Mesenchymal stem cell (in vitro differentiated cells and primary cell): Measurements from ENCODE around the gene BHMT2.

Experiments
- DNase-seq: peaks from one replicate; pipeline ENCODE4 v3.0.0-alpha.2; 2013
- H2AFZ ChIP-seq: one replicate; pipeline ENCODE4 v1.6.1; 2013; ENCODE audit warnings: low read depth, mild to moderate bottlenecking, control low read depth, inconsistent platforms, low read length, moderate library complexity
- H2AK5ac ChIP-seq: 2 replicates; pipeline ENCODE4 v1.6.1; 2013; ENCODE audit warnings: low read length, moderate library complexity, mild to moderate bottlenecking, inconsistent platforms; ENCODE audit not compliant: severe bottlenecking
- H2BK120ac ChIP-seq: one replicate; pipeline ENCODE4 v1.6.1; 2013; ENCODE audit warnings: low read depth, mild to moderate bottlenecking, inconsistent platforms, low read length, moderate library complexity
- H2BK12ac ChIP-seq, 2 experiments: one replicate each; pipeline ENCODE4 v1.6.1; 2013; ENCODE audit warnings: inconsistent platforms in 2 of 2, low read length in 2 of 2, mild to moderate bottlenecking in 2 of 2, moderate library complexity in 2 of 2, control low read depth in 1 of 2
- H2BK15ac ChIP-seq: one replicate; pipeline ENCODE4 v1.6.1; 2013; ENCODE audit warnings: mild to moderate bottlenecking, low read depth, inconsistent platforms; ENCODE audit not compliant: poor library complexity, severe bottlenecking
- H2BK5ac ChIP-seq: 2 replicates; pipeline ENCODE4 v1.6.1; 2013; ENCODE audit warnings: low read depth, mild to moderate bottlenecking, low read length, control low read depth, inconsistent platforms; ENCODE audit not compliant: poor library complexity, severe bottlenecking
- H3K14ac ChIP-seq, 2 experiments: one replicate each; pipeline ENCODE4 v1.6.1; 2013; ENCODE audit warnings: inconsistent platforms in 2 of 2, low read length in 2 of 2, control low read depth in 1 of 2, mild to moderate bottlenecking in 1 of 2, moderate library complexity in 1 of 2
- H3K18ac ChIP-seq, 2 experiments: one replicate each; pipeline ENCODE4 v1.6.1; 2013; ENCODE audit warnings: inconsistent platforms in 2 of 2, low read length in 2 of 2, control low read depth in 1 of 2, low read depth in 1 of 2, mild to moderate bottlenecking in 1 of 2
- H3K23ac ChIP-seq, 2 experiments: one replicate each; pipeline ENCODE4 v1.6.1; 2013; ENCODE audit warnings: inconsistent platforms in 2 of 2, low read length in 2 of 2, mild to moderate bottlenecking in 2 of 2, moderate library complexity in 2 of 2, control low read depth in 1 of 2
- H3K27ac ChIP-seq: 2 replicates; pipeline ENCODE4 v1.5.1; 2013; ENCODE audit warnings: mild to moderate bottlenecking, moderate library complexity, low read length, control low read depth, inconsistent platforms; ENCODE audit not compliant: poor library complexity, severe bottlenecking
- H3K27me3 ChIP-seq, 2 experiments: 2 replicates each; pipeline versions ENCODE4 v1.6.1 to v1.7.0; 2013; ENCODE audit warnings: low read length in 2 of 2, mild to moderate bottlenecking in 2 of 2, moderate library complexity in 2 of 2, control low read depth in 1 of 2, inconsistent platforms in 1 of 2; ENCODE audit not compliant: control insufficient read depth in 1 of 2, insufficient read depth in 1 of 2
- H3K36me3 ChIP-seq, 2 experiments: 2 replicates each; pipeline versions ENCODE4 v1.6.1 to v1.7.0; 2013; ENCODE audit warnings: low read length in 2 of 2, control low read depth in 1 of 2, inconsistent platforms in 1 of 2, low read depth in 1 of 2, mild to moderate bottlenecking in 1 of 2; ENCODE audit not compliant: insufficient read depth in 2 of 2, control insufficient read depth in 1 of 2
- H3K4ac ChIP-seq, 2 experiments: one replicate each; pipeline ENCODE4 v1.6.1; 2013; ENCODE audit warnings: inconsistent platforms in 2 of 2, low read length in 2 of 2, mild to moderate bottlenecking in 2 of 2, moderate library complexity in 2 of 2, control low read depth in 1 of 2, low read depth in 1 of 2
- H3K4me1 ChIP-seq: 2 replicates; pipeline ENCODE4 v1.6.1; 2013; ENCODE audit warnings: low read depth, low read length, control low read depth; ENCODE audit not compliant: control insufficient read depth, insufficient read depth
- H3K4me2 ChIP-seq: 2 replicates; pipeline ENCODE4 v1.6.1; 2013; ENCODE audit warnings: low read length, mild to moderate bottlenecking, inconsistent platforms; ENCODE audit not compliant: poor library complexity, severe bottlenecking
- H3K4me3 ChIP-seq, 2 experiments: 2 replicates each; pipeline versions ENCODE4 v1.5.1 to v1.7.0; 2013; ENCODE audit warnings: low read length in 2 of 2, mild to moderate bottlenecking in 2 of 2, control low read depth in 1 of 2, low read depth in 1 of 2; ENCODE audit not compliant: insufficient read depth in 1 of 2
- H3K79me1 ChIP-seq: replicated peaks from 2 replicates; pipeline ENCODE4 v1.6.1; 2013; ENCODE audit warnings: mild to moderate bottlenecking, control low read depth, low read length, inconsistent platforms; ENCODE audit not compliant: poor library complexity, severe bottlenecking
- H3K9ac ChIP-seq: 2 replicates; pipeline ENCODE4 v1.7.0; 2013; ENCODE audit warnings: mild to moderate bottlenecking, low read length, moderate library complexity
- H3K9me3 ChIP-seq: 2 replicates; pipeline ENCODE4 v1.7.0; 2013; ENCODE audit warnings: mild to moderate bottlenecking, low read length; ENCODE audit not compliant: control insufficient read depth
- H4K8ac ChIP-seq: one replicate; pipeline ENCODE4 v1.6.1; 2013; ENCODE audit warnings: inconsistent platforms, mild to moderate bottlenecking, low read length, moderate library complexity
- H4K91ac ChIP-seq: one replicate; pipeline ENCODE4 v1.6.1; 2013; ENCODE audit warnings: mild to moderate bottlenecking, low read length, inconsistent platforms
- WGBS: methylation state at CpG from one replicate; pipeline ENCODE4 v1.1.7; 2013; ENCODE audit warnings: mixed read lengths; 5-methylcytosine and 5-hydroxymethylcytosine counted together

The BHMT2 gene

DNA sequence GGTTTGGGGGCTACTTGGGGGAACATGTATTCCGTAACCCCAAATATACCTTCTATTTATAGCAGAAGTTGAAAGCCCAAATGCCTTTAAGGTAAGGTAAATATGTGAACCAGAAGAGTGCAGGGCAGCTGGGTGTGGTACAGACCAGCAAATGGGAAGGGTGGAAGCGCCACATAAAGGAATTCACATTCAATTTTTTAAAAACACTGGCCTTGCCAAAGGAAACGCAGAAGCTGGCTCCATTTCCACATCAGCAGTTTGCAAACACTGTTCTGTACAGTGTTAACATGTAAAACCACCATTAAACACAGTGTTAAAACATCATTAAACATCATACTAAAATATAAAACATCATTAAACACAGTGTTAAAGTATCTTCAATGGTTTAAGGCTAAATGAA lies 38.5 kb downstream of the BHMT2 start:
- WGBS: 95% methylated on average over 2 of the region's 3 CpGs
- Histone ChIP-seq H3K4me1 (peaks cover 9% of the 10 kb centered on the region), H3K4me3 (no peak overlapping the region), H3K79me1 (no peaks in the 10 kb centered on the region), H3K4me2 (no peak overlapping the region), H3K27ac (no peak overlapping the region), H3K23ac (no peak overlapping the region), H2AFZ (no peak overlapping the region), H4K91ac (no peak overlapping the region), H2BK120ac (no peak overlapping the region), H2BK15ac (no peak overlapping the region), H3K14ac (no peak overlapping the region), H2BK12ac (no peak overlapping the region), H3K4ac (no peak overlapping the region), H3K18ac (no peak overlapping the region), H4K8ac (no peak overlapping the region), H3K36me3 (no peaks in the 10 kb centered on the region), H3K9ac (no peak overlapping the region), H2BK5ac (no peak overlapping the region), H3K27me3 (peaks cover 30 to 44% of the 10 kb centered on the region in 2 experiments), H2AK5ac (no peak overlapping the region), H3K9me3 (no peaks in the 10 kb centered on the region)
- no peak for DNase-seq

- H2BK15ac ChIP-seq: no peak overlapping the region
- H3K4me2 ChIP-seq: no peak overlapping the region
- H3K79me1 ChIP-seq: no peaks in the 10 kb centered on the region
- H3K9ac ChIP-seq: no peak overlapping the region
- no peak overlapping the region for H3K4ac ChIP-seq
- no peak overlapping the region for H3K18ac ChIP-seq
- H2AFZ ChIP-seq: no peak overlapping the region
- H2BK120ac ChIP-seq: no peak overlapping the region
- H3K14ac ChIP-seq: no peak overlapping the region
- no peak overlapping the region for H2BK12ac ChIP-seq
- no peak overlapping the region for H3K23ac ChIP-seq
- H2BK5ac ChIP-seq: no peak overlapping the region
- no peak overlapping the region for H3K27ac ChIP-seq
- H2AK5ac ChIP-seq: no peak overlapping the region
- 91% methylated on average over 8 of the region's 8 CpGs for WGBS
- H3K4me1 ChIP-seq: peaks cover 9% of the 10 kb centered on the region
- no peak overlapping the region for H4K8ac ChIP-seq
- no peaks in the 10 kb centered on the region for H3K36me3 ChIP-seq
- DNase-seq: no peak
- H3K27me3 ChIP-seq: peaks cover 33 to 47% of the 10 kb centered on the region in 2 experiments
- no peak overlapping the region for H4K91ac ChIP-seq
- no peak overlapping the region for H3K4me3 ChIP-seq
- no peaks in the 10 kb centered on the region for H3K9me3 ChIP-seq
Measured at GRCh38 chr5:79108792-79109191, 39.2 kb downstream of the BHMT2 start.

DNA sequence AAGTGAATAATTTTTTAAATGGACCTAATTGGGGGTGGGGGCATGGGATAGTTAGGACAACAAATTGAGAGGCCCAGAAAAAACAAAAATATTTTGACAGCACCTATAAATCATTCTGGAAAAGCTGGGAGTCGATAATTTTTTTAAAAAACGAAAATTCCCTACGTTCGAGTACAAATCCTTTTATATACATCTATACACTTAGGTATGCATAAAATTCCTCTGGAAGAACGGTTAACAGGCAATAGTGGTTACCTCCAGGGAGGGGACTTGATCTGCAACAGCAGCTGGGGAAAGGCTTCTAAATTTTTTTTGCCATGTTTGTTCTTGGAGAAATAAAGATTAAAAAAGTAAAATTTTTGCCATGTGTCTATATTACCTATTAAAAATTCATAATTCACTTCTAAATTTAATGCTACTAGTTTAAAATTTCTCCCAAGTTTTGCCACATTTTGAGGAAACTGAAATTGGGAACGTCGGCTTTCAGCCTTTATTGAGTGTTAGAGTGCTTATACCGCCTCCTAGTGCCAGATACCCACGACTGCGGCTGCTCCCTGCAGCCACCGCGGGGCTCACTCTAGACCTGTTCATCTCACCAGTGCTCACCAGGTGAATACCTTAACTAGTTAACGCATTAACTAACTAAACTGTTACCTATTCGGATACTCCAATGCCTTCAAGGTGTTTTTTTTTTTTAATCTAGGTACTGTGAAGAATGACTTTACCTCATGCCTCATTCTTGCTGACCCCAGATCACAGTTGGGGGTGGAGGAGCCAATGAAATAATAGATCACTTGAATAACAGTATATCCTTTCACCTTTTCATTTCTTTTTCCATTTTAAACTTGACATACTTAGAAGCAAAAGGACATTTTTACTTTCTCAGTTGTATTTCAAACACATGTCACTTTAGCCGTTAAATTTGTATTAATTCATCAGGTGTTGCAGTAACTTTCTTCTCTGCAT lies 40.2 kb downstream of the BHMT2 start:
- WGBS: 39% methylated on average over 9 of the region's 15 CpGs
- Histone ChIP-seq H3K9ac (no peak overlapping the region), H3K9me3 (no peaks in the 10 kb centered on the region), H3K27ac (no peak overlapping the region), H2BK12ac (no peak overlapping the region), H3K4me1 (peaks cover 9% of the 10 kb centered on the region), H3K27me3 (peaks cover 36 to 52% of the 10 kb centered on the region in 2 experiments), H3K4me2 (no peak overlapping the region), H2BK15ac (no peak overlapping the region), H2BK120ac (no peak overlapping the region), H2BK5ac (no peak overlapping the region), H3K14ac (no peak overlapping the region), H3K18ac (no peak overlapping the region), H3K36me3 (no peaks in the 10 kb centered on the region), H4K8ac (no peak overlapping the region), H3K23ac (no peak overlapping the region), H3K79me1 (no peaks in the 10 kb centered on the region), H2AK5ac (no peak overlapping the region), H3K4ac (no peak overlapping the region), H2AFZ (no peak overlapping the region), H3K4me3 (no peak overlapping the region), H4K91ac (no peak overlapping the region)
- no peak for DNase-seq

DNA sequence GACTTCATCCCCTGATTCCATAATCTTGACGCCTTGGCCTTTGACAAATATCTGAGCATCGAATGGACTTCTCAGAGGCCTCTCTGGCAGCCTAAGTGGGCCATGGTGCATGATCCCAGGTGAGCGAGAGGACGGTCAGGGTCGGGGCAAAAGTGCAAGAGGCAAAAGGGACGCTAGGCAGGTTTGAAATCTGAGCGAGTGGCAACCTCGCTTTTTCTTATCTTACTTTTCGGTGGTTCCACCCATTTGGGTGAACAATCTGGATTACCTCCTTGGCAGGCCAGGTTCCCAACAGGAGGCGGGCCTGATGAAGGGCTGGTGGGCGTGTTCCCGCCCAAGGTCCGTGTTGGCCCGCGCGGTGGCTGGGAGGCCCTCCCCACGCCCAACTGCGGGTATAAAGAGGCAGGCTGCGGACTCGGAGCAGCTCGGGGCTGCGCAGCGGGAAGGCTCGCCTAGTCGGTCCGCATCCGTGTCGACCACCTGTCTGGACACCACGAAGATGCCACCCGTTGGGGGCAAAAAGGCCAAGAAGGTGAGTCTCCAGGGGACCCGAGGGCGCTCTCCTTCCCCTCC lies 41.9 kb downstream of the BHMT2 start, which contains the start of gene BHMT:
Gene BHMT (plus strand): TSS at position 423 of the 573 bp plus-strand sequence. CDS start 77 bp downstream, at position 500.
- Histone ChIP-seq H4K91ac (peak within 1 kb of the TSS; percentile 7), H3K14ac (peak within 1 kb of the TSS in 1 of 2 experiments; percentile 62), H3K27me3 (peaks cover 36 to 50% of the 10 kb centered on the region in 2 experiments), H2BK120ac (no peak within 1 kb of the TSS), H3K9me3 (no peaks in the 10 kb centered on the region), H2BK15ac (peak within 1 kb of the TSS; percentile 30), H2BK12ac (no peak within 1 kb of the TSS), H3K4me3 (peak within 1 kb of the TSS in 1 of 2 experiments; percentile 47), H3K9ac (no peak within 1 kb of the TSS), H3K18ac (no peak within 1 kb of the TSS), H3K4ac (no peak within 1 kb of the TSS), H3K23ac (no peak within 1 kb of the TSS), H3K4me2 (no peak within 1 kb of the TSS), H4K8ac (no peak within 1 kb of the TSS), H2AFZ (peak within 1 kb of the TSS; percentile 43), H2BK5ac (no peak within 1 kb of the TSS), H3K4me1 (peaks cover 9% of the 10 kb centered on the region), H3K27ac (no peak within 1 kb of the TSS), H3K36me3 (no peaks in the 10 kb centered on the region), H2AK5ac (no peak within 1 kb of the TSS), H3K79me1 (no peaks in the 10 kb centered on the region)
- 21% methylated on average over 28 of the region's 32 CpGs for WGBS
- no peak for DNase-seq
